ENCODE data around the gene SYT17. TPM values are rescaled to one million over a fixed set of nuclear protein-coding genes. Genes with fewer than 3 reads are reported as not detected.
"Not testable (repeated sequence)": the region's sequence is repeated elsewhere in the genome, so short reads cannot be mapped to it uniquely, and the experiment has no call there.

SYT17 gene
- total RNA-seq, 1 experiment from 2014 or later = 0.39 TPM

DNA sequence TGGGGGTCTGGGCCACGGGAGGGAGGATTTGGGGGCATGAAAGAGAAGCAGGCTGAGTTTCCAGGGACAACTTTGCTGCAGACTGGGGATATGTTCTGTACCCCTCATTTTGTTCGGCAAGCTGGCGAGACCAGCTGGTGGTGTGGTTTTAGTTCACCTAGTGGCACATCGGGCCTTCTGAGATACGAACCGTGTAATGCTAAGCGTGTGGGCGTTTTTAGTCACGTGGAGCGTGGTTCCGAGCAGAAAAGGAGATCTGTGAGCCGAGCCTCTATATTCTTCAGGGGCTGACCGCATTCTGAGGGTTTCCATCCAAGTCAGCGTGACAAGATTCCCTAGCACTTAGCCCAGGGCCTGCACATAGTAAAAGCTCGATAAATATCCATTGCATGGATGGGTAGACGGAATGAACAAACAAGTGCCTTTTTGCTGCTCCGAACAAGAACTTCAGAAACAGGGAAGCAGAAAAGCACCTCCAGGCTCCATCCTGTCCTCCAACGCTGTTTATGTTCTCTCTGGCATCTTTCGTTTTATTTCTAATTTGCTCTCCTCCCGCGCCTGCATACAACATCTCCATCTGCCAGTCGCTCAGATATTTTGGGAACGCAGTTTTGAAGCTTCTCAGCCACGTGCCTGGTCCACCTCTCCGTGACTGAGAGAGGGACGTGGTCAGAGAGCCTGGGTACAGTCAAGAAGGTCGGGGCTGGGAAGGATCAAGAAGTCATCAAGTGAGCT, 5.8 kb downstream of the SYT17 start:
- DNase-seq (ENCODE audit: low read depth) = no peak

DNA sequence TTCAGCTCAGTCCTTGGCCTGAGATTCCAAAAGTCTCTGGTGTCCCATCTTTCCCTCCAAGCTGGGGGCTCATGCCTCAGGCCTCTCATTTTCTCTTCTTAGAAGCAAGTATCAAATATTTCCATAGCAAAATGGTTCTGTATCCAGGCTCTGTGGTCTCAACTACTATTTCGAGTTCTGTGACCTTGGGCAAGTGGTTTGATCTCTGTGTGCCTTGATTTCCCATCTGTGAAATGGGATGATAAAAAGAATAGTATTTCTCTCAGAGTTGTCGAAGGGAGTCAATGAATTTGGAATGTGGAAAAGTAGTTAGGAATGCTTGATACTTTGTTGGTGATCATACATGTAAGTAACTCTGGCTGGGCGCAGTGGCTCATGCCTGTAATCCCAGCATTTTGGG, 6.4 kb downstream of the SYT17 start:
- DNase-seq (ENCODE audit: low read depth) = no peak

DNA sequence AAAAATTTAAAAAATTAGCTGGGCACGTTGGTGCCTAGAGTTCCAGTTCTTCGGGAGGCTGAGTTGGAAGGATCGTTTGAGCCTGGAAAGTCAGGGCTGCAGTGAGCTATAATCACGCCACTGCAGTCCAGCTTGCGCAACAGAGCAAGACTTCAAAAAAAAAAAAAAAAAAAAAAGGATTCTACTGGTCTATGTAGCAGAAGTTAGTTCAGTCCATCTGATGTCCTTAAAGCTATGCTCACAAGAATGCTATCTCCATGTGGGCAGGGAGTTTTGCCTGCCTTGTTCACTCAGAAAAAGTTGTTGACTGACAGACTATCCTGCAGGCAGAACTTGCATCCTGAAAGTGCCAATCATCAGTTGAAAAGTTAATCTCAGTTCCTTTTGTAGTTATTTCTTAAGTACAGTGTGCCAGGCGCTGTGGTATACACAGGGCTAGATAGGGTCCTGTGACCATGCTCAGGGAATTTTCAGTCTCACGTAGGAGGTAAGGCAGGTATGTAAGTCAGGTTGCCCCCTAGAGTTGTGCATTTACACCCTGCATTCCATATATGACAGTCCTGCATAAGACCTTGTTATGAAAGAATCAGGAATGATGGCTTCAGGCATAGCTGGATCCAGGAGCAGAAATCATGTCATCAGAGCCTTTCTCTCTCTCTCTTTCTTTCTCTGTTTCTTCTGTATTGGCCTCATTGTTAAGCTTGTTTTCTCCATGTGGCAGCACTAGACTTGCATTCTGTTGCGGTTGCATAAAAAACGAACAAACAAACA, 7.6 kb downstream of the SYT17 start:
- no peak for DNase-seq (ENCODE audit: low read depth)

DNA sequence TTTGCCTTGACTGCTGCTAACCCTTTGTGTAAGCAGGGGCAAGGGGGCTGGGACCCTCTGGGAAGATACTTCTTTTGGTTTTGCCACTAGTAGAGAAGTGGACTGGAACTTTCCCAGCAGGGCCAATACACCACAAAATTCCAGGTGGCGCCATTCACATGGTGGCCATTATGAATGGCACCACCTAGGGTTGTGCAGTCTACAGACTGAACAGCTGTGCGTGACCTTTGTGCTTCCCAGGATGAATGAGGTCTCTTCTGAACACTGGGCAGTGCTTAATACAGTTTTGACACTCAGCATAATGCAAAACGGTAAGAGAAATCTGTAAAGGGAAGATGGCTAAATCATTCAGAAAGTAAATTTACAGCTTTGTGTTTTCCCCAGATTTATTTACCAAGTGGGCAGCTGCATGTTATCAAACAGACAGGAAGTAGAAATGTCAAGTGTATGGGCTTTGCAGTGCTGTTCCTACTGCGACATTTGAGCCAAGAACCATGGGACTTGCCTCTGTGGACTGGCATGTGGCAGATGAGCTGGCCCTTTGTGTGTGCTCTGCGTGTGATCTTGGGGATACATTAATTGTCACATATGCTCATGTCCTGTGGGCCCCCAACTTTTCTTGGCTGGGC, 9.2 kb downstream of the SYT17 start:
- no peak for DNase-seq (ENCODE audit: low read depth)

DNA sequence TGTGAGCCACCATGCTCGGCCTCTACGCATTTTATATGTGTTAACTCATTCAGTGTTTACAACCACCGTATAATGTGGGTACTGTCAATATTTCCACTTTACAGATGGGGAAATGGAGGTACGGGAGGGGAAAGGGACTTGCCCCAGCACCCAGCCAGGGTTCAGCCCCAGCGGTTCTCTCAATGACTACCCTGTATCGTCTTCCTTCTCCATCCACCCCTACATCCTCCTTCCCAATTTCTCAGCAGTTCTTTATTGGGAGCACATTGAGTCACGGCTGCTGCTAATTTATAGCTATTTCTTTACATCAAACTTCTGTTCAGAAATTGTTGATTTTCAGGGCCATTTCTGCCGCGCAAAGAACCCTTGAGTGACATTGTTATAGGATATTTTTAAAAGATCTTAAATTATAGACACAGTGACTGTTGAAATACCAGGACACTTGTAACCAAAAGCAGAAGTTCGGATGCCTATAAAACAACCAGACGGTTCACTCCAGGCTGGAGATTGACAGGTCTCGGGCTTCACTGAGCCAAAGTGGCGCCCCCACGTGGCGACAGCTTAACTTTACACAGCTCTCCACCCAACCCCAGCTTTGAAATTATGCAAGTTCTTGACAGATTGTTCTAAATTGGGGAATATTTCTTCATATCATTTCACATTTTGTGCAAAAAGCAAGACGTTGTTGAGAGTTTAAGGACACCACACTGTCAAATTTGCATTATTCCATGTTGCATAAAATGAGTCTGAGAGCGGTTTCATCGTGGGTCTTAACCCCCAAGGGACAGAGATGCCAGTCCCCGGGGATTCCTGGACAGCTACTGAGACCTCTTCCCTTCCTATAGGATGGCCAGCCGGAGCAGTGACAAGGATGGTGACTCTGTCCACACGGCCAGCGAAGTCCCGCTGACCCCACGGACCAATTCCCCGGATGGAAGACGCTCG, 11.8 kb downstream of the SYT17 start:
- DNase-seq (ENCODE audit: low read depth) = no peak

DNA sequence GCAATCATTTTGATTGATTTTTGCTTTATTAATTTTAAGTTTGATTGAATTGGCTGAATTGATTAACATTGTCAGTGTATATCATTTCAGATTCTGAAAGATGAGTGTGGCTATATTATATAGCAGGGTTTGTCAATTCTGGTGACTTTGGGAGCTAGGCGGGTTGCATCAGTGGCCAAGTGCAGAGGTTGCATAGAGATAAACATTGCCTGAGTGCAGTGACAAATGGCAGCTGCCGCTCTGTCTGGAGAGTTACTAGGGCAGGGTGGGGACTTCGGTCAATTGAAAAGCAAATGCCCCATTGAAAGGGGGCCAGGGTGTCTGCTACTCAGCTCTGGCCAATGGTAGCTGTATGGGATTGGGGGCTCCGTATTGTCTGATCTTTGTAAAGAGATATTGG, 12.7 kb downstream of the SYT17 start:
- DNase-seq (ENCODE audit: low read depth) = no peak

DNA sequence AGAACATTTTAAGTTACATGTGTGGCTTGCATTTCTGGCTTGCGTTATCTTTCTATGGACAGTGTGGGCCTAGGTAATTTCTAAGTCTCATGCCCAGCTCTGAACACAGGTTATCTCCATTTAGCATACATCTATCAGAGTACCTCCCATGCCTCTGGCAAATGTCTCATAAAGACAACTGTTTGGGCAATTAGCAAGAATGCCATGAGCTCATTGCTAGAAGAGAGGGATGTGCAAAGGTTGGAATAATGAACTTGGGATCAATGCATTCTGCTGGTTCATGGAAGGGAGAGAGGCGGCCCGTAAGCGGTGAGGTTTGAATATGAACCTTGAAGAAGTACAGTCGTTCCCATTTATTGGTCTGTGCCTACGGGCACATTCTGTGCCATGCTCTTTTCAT, 14.4 kb downstream of the SYT17 start:
- DNase-seq (ENCODE audit: low read depth) = no peak

DNA sequence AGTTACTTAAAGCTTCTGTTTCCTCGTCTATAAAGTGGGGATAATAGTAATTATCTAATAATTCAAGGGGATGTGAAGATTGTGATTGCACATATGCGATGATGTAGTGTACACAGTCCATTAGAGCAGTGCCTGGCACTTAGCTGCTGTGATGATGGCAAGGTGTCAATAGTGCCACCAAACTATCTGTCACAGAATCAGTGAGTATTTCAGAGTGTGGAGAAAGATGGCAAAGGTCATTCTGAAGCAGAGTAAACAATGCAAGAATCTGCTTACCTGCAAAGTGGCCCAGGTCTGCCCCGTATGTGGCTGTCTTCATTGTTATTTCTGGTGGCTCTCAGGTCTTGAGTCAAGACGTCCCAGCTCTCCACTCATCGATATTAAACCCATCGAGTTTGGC, 15.1 kb downstream of the SYT17 start:
- no peak for DNase-seq (ENCODE audit: low read depth)

DNA sequence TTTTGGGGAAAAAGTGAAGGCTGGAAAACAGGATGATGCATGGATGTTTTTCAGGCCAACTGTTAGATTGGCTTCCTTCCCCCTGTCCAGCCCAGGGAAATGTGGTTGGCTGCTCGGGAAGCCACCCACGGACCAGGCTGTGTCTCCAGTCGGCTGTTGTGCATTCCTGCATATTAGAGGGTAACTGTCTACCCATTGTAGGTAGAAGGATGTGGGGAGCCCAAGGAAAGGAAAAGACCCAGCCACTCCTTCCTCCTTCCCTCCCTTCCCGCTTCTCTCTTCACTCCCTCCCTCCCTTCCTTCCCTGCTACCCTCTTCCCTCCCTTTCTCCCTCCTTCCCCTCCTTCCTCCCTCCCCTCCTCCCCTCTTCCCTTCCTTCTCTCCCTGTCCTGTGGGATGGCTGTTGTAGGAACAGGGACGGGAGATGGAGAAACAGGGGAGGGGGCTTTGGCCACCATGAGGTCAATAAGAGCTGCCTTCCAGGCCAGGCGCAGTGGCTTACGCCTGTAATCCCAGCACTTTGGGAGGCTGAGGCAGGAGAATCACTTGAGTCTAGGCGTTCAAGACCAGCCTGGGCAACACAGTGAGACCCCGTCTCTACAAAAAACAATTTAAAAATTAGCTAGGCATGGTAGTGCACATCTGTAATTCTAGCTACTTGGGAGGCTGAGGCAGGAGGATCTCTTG, 16.9 kb downstream of the SYT17 start:
- DNase-seq (ENCODE audit: low read depth) = no peak

DNA sequence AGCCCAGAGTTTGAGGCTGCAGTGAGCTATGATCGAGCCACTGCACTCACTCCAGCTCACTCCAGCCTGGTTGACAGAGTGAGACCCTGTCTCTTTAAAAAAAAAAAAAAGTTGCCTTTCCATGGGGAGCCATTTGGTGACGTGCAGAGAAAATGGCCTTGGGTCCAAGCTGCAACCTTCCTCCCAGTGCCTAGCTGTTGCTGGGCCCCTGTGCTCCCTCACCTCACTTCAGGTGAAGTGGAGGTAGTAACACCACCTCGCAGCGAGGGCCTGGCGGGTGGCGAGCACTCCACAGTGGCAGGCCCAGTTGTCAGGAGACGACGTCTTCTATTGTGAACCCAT, 17.4 kb downstream of the SYT17 start:
- DNase-seq (ENCODE audit: low read depth) = no peak

DNA sequence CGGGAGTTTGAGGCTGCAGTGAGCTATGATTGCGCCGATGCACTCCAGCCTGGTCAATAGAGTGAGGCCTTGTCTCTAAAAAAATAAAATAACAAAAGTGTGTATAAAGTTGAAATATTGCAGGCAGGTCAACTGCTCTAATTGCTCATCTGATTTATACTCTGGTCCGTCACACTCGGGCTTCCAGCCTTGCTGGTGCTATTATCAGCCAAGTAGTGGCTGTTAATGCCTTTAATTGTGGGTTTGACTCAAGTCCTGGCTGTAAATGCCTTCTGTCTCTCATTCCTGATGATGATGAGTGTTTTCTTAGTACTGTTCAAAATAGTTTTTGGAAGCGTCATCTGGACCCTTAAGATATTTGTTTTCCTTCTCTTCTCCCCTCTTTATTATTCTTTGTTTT, 18.4 kb downstream of the SYT17 start:
- DNase-seq (ENCODE audit: low read depth) = no peak

DNA sequence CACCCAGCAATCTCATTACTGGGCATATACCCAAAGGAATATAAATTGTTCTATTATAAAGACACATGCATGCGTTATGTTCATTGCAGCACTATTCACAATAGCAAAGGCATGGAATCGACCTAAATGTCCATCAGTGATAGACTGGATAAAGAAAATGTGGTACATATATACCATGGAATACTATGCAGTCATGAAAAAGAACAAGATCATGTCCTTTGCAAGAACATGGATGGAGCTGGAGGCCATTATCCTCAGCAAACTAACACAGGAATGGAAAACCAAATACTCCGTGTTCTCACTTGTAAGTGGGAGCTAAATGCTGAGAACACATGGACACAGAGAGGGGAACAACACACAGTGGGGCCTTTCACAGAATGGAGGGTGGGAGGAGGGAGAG, 19.9 kb downstream of the SYT17 start:
- not testable (repeated sequence) for DNase-seq (ENCODE audit: low read depth)

DNA sequence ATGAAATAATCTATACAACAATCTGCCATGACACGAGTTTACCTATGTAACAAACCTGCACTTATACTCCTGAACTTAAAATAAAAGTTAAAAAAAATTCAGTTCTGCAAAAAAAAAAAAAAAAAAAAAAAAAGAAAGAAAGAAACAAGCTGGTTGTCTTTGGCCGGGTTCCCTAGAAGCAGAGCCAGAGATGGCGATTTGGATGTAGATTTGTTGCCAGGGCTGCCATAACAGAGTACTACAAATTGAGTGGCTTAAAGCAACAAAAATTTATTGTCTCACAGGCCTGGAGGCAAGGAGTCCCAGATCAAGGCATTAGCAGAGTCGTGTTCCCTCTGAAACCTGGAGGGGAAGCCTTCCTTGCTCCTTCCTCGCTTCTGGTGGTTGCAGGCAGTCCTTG, 20.4 kb downstream of the SYT17 start:
- DNase-seq (ENCODE audit: low read depth) = no peak

DNA sequence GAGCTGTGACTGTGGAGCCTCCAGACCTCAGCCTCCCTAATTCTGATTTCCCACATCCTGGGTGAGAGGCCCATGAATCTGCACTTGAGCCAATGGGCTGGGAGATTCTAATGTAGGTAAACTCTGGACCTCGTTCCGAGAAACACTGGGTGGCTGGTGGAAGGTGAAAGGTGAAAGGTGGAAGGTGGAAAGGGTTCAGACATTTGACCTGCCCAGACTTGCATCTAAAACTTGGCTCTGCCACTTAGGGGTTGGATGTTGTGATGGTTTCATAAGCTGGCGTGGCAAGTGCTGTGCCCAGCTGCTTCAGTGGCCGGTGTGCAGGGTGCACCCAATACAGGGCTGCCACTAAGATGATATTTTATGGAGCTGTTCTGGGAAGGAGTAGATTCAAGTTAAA, 24.8 kb downstream of the SYT17 start:
- no peak for DNase-seq (ENCODE audit: low read depth)

DNA sequence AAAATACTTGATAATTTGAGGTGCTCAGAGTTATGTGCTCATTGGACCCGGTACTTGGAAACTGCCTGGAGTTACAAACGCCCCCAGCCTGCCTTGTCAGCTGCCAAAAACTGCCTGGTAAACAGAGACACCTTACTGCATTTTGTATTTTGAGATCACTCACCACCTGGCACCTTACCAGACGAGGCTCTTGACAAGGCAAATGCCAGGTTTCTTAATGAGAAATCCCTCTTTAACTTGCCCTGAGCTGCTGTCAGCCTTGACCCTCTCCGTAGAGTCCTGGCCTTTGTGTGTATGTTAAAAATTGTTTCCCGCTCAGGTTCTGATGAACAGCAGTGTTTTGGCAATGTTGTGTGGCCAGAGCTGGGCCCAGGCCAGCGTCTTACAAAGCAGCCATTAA, 28.8 kb downstream of the SYT17 start:
- DNase-seq (ENCODE audit: low read depth) = no peak

DNA sequence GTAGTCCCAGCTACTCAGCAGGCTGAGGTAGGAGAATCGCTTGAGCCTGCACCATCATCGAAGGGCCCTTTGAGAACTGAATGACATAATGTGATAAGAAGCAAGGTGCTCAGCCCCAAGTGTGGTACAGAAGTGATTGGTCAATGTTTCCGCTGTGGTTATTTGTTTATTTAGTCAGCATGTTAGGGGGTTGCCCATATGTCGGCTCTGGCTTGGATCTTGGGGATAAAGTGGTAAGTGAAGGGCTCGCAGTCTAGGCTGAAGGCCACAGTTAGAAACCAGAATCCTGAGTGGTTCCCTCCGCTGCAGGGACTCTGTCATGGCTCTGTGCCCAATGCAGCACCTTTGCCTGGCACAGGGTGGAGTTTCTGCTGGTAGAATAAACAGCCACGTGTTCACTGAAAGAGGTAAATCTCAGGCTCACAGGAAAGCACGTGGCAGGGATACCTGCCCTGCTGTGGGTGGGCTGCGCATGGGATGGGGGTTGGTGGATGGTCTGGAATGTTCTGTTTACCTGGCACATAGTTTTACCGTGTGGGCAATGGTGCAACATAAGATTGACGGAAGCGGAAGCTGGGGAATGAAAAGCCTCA, 35.4 kb downstream of the SYT17 start:
- peak; percentile 31 for DNase-seq (ENCODE audit: low read depth)

DNA sequence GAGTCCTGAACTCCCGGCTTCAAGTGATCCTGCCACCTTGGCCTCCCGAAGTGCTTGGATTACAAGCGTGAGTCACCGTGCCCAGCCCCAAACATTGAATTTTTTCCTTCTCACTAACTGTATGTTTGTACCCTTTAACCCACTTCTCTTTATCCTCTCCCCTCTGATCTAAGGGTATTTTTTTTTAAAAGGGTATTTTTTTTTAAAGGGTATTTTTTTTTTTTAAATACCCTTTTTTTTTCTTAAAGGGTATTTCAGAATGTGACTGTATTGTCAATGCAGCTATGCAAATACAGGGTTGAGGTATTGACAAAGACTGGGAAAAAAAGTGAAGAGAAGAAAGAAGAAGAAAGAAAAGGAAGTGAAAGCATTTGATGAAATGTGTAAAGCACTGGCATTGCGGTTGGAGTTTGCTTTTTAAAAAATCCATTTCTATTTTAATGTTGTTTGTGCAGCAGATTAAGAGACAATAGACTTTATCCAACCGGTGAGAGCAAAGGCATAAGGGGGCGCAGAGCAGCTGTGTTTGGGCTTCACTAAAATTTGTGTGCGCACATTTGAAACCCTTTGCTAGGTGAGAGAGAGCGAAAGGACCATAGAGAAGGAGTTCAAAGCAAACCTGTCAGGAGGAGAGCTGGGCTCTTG, 42.4 kb downstream of the SYT17 start:
- peak; percentile 66 for DNase-seq (ENCODE audit: low read depth)

DNA sequence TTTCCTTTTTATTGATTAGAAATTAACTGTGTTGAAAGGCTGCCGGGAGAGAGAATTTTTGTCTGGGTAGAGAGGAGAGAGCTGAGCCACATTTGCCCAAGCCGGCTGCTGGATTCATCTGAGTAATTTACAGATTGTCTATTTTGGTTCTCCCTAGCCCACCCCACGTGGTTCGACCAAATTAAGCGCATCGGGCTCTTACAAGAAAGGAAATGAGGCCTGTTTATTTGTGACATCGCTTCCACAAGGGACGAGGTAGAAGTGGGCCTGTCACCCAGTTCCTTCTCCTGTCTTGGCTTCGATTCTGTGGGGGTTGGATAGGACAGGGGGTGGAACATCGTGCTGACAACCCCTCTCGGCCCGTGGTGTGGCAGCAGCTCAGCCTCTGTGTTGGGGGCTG, 42.9 kb downstream of the SYT17 start:
- no peak for DNase-seq (ENCODE audit: low read depth)

DNA sequence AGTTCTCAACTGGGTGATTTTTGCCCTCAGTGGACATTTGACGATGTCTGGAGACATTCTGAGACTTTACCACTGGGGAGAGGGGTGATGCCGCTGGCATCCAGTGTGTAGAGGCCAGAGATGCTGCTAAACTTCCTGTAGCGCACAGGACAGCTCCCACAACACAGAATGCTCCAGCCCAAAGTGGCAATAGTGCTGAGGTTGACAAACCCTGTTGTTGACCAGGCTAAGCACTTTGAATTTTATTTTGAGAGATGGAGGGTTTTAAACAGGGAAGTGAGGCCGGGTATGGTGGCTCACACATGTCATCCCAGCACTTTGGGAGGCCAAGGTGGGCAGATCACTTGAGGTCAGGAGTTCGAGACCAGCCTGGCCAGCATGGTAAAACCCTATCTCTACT, 44.0 kb downstream of the SYT17 start:
- no peak for DNase-seq (ENCODE audit: low read depth)

DNA sequence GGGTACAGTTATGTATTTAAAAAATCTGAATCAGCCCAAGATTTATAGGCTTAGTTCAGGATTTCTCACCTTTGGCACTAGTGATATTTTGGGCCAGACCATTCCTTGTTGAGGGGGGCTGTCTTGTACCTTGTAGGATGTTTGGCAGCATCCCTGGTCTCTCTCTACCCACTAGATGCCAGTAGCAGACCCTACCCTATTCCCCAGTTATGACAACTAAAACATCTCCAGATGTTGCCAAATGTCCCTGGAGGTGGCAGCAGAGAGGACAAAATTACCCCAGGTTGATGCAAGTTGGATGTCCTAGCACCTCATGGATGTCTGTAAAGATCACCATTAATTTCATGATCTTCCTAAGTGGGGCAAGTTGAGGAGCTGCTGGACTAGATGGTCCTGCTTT, 45.8 kb downstream of the SYT17 start:
- DNase-seq (ENCODE audit: low read depth) = no peak

DNA sequence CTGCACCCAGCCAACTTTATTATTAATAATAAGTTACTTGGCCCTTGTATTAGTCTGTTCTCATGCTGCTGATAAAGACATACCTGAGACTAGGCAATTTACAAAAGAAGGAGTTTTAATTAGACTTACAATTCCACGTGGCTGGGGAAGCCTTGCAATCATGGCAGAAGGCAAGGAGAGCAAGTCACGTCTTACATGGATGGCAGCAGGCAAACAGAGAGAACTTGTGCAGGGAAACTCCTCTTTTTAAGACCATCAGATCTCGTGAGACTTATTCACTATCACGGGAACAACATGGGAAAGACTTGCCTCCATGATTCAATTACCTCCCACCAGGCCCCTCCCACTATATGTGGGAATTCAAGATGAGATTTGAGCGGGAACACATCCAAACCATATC, 47.7 kb downstream of the SYT17 start:
- DNase-seq (ENCODE audit: low read depth) = no peak
